ENCODE results near the gene YBEY. TPM values are rescaled to one million over a fixed set of nuclear protein-coding genes. Genes with fewer than 3 reads are reported as not detected.

YBEY gene
- polyA plus RNA-seq, 1 of the 3 experiments (the other 2 are of a cell fraction) = 47.5 TPM

- TF ChIP-seq CHD2 (IDR thresholded peaks at IDR 0.05; ENCODE audit: low read length, partially characterized antibody) (no peak), RXRA (IDR thresholded peaks at IDR 0.05; ENCODE audit: borderline replicate concordance, low read depth) (no peak), SIN3A (IDR thresholded peaks at IDR 0.05; ENCODE audit: borderline replicate concordance, low read depth, low read length) (no peak)
Observed at GRCh38 chr21:46284077-46284644, 2.0 kb upstream of the YBEY start (continued).

DNA sequence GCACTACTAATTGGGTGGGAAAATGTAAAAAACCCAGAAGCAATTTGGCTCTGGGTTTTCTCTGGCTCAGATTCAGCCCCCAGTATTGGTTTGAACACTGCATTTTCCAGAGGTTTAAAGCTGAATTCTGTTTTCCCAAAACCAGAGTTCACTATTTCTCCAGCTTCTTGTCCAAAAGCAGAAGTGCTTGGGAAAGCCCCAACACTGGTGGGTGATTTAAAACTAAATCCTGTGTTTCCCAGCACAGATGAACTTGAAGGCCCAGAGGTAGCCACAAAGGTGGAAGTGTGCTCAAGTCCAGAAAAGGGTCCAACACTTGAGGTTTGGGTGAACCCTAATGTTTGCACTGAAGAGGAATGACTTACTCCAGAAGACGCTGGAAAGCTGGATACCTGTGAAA is 1.4 kb upstream of the YBEY start:
- peaks cover 13% of the 10 kb centered on the region; the same call in 1 of the 2 replicates for H4K20me1 ChIP-seq (ENCODE audit: insufficient read depth)
- H3K4me2 ChIP-seq = peak overlapping the region; percentile 72
- ChIA-PET POLR2A (no interaction called here), CTCF (interaction anchor here (0.8 to 2.0 kb wide), 4 partner anchors 10 to 131 kb away, joined by 3 to 5 read pairs (median 3); no protein-coding TSS in a partner anchor)
- WGBS (ENCODE audit: low lambda C conversion rate) = 92% methylated on average over 1 of the region's 1 CpG
- no peak for DNase-seq
- H3F3A ChIP-seq (replicated peaks; ENCODE audit: insufficient read depth) = peaks cover 14% of the 10 kb centered on the region
- H3K27me3 ChIP-seq (ENCODE audit: insufficient read depth) = no peaks in the 10 kb centered on the region
- no peak overlapping the region for H2AFZ ChIP-seq (ENCODE audit: low read depth)
- H3K4me3 ChIP-seq (ENCODE audit: low read depth in 2 of 2, low read length in 1 of 2) = peak overlapping the region; percentile 72 to 77
- H3K36me3 ChIP-seq (replicated peaks in 1 of 2; ENCODE audit: control insufficient read depth in 1 of 2, insufficient read depth in 2 of 2, low read length in 1 of 2) = peaks cover 29 to 35% of the 10 kb centered on the region in 2 experiments
- no peaks in the 10 kb centered on the region for H3K9me2 ChIP-seq
- peaks cover 84% of the 10 kb centered on the region for H3K79me2 ChIP-seq (ENCODE audit: insufficient read depth)
- peak overlapping the region; percentile 95 for H3K9ac ChIP-seq
- H3K9me3 ChIP-seq = no peaks in the 10 kb centered on the region
- no peak for TF ChIP-seq EP300 (IDR thresholded peaks at IDR 0.05; ENCODE audit: borderline replicate concordance in 1 of 2, low read depth in 1 of 2, low read length in 1 of 2)
- TF ChIP-seq MEF2A (IDR thresholded peaks at IDR 0.05; ENCODE audit: borderline replicate concordance, low read depth) = no peak
- no peak for TF ChIP-seq JUND (IDR thresholded peaks at IDR 0.05)
- TF ChIP-seq, protein P1, sequence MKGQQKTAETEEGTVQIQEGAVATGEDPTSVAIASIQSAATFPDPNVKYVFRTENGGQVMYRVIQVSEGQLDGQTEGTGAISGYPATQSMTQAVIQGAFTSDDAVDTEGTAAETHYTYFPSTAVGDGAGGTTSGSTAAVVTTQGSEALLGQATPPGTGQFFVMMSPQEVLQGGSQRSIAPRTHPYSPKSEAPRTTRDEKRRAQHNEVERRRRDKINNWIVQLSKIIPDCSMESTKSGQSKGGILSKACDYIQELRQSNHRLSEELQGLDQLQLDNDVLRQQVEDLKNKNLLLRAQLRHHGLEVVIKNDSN (IDR thresholded peaks at IDR 0.05; ENCODE audit: borderline replicate concordance, low read depth) = no peak
- no peak for TF ChIP-seq NFIC (IDR thresholded peaks at IDR 0.05; ENCODE audit: borderline replicate concordance)
- peaks cover 21 to 25% of the 10 kb centered on the region in 2 experiments for H3K4me1 ChIP-seq (ENCODE audit: control insufficient read depth in 1 of 2, insufficient read depth in 2 of 2, low read depth in 1 of 2, low read length in 1 of 2)
- peak overlapping the region in 1 of 2 experiments; percentile 86; a peak in 2 of 4 replicates for H3K27ac ChIP-seq (ENCODE audit: low read depth in 2 of 2, low read length in 1 of 2)

- TF ChIP-seq RXRA (IDR thresholded peaks at IDR 0.05; ENCODE audit: borderline replicate concordance, low read depth) = no peak
- TF ChIP-seq POLR2AphosphoS5 (IDR thresholded peaks at IDR 0.05; ENCODE audit: low read depth, low read length) = no peak
- no peak for TF ChIP-seq MXI1 (IDR thresholded peaks at IDR 0.05; ENCODE audit: low read depth, low read length)
- no peak for TF ChIP-seq MEF2A (IDR thresholded peaks at IDR 0.05; ENCODE audit: borderline replicate concordance, low read depth)
- TF ChIP-seq, protein P2, sequence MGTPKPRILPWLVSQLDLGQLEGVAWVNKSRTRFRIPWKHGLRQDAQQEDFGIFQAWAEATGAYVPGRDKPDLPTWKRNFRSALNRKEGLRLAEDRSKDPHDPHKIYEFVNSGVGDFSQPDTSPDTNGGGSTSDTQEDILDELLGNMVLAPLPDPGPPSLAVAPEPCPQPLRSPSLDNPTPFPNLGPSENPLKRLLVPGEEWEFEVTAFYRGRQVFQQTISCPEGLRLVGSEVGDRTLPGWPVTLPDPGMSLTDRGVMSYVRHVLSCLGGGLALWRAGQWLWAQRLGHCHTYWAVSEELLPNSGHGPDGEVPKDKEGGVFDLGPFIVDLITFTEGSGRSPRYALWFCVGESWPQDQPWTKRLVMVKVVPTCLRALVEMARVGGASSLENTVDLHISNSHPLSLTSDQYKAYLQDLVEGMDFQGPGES (IDR thresholded peaks at IDR 0.05; ENCODE audit: low read depth, low read length) = no peak
- TF ChIP-seq USF2 (IDR thresholded peaks at IDR 0.05; ENCODE audit: borderline replicate concordance, low read depth, low read length) = no peak
- TF ChIP-seq FOSL2 (IDR thresholded peaks at IDR 0.05; ENCODE audit: borderline replicate concordance, low read depth) = no peak
- TF ChIP-seq GATA2 (CRISPR knock-in tag; IDR thresholded peaks at IDR 0.05) = no peak
- TF ChIP-seq SIN3A (IDR thresholded peaks at IDR 0.05; ENCODE audit: borderline replicate concordance, low read depth, low read length) = no peak
- no peak for TF ChIP-seq GABPA (IDR thresholded peaks at IDR 0.05; ENCODE audit: low read depth)
- no peak for TF ChIP-seq EZH2phosphoT487 (IDR thresholded peaks at IDR 0.05; ENCODE audit: borderline replicate concordance, low read depth)
- Histone ChIP-seq H3K27me3 (ENCODE audit: insufficient read depth) (no peaks in the 10 kb centered on the region), H3F3A (replicated peaks; ENCODE audit: insufficient read depth) (peaks cover 14% of the 10 kb centered on the region), H3K9me2 (no peaks in the 10 kb centered on the region), H3K27ac (ENCODE audit: low read depth in 2 of 2, low read length in 1 of 2) (peak within 1 kb of the TSS; percentile 86 to 95), H4K20me1 (ENCODE audit: insufficient read depth) (peaks cover 13% of the 10 kb centered on the region; the same call in 1 of the 2 replicates), H3K9me3 (no peaks in the 10 kb centered on the region), H2AFZ (ENCODE audit: low read depth) (peak within 1 kb of the TSS; percentile 88), H3K79me2 (ENCODE audit: insufficient read depth) (peaks cover 82% of the 10 kb centered on the region), H3K4me3 (ENCODE audit: low read depth in 2 of 2, low read length in 1 of 2) (peak within 1 kb of the TSS; percentile 72 to 77), H3K36me3 (replicated peaks in 1 of 2; ENCODE audit: control insufficient read depth in 1 of 2, insufficient read depth in 2 of 2, low read length in 1 of 2) (peaks cover 24 to 33% of the 10 kb centered on the region in 2 experiments), H3K4me1 (ENCODE audit: control insufficient read depth in 1 of 2, insufficient read depth in 2 of 2, low read depth in 1 of 2, low read length in 1 of 2) (peaks cover 21 to 25% of the 10 kb centered on the region in 2 experiments), H3K9ac (peak within 1 kb of the TSS; percentile 95), H3K4me2 (peak within 1 kb of the TSS; percentile 72)
- DNase-seq = no peak
- ChIA-PET CTCF (interaction anchor here (0.8 to 2.0 kb wide), 5 partner anchors 10 to 142 kb away, joined by 3 to 7 read pairs (median 3); no protein-coding TSS in a partner anchor), POLR2A (no interaction called here)
- 7% methylated on average over 6 of the region's 6 CpGs for WGBS (ENCODE audit: low lambda C conversion rate)
Observed at GRCh38 chr21:46285206-46285661, 908 bp upstream of the YBEY start, which contains the start of gene MCM3AP. MCM3AP (minus strand) TSS chr21:46285611; CDS start chr21:46285286, 325 bp downstream.
